ENCODE results near the gene BTG3.

GRCh38 chr21:17560377-17561025 lies 52.2 kb downstream of the BTG3 start:
- TF ChIP-seq, protein P1, sequence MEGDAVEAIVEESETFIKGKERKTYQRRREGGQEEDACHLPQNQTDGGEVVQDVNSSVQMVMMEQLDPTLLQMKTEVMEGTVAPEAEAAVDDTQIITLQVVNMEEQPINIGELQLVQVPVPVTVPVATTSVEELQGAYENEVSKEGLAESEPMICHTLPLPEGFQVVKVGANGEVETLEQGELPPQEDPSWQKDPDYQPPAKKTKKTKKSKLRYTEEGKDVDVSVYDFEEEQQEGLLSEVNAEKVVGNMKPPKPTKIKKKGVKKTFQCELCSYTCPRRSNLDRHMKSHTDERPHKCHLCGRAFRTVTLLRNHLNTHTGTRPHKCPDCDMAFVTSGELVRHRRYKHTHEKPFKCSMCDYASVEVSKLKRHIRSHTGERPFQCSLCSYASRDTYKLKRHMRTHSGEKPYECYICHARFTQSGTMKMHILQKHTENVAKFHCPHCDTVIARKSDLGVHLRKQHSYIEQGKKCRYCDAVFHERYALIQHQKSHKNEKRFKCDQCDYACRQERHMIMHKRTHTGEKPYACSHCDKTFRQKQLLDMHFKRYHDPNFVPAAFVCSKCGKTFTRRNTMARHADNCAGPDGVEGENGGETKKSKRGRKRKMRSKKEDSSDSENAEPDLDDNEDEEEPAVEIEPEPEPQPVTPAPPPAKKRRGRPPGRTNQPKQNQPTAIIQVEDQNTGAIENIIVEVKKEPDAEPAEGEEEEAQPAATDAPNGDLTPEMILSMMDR (IDR thresholded peaks at IDR 0.05) = no peak
- no peak for TF ChIP-seq POLR2A (IDR thresholded peaks at IDR 0.05)

Data from tibial nerve (tissue), 3 donors.